ENCODE data around the gene AUTS2.

Gene AUTS2

GRCh38 chr7:70559815-70560214 lies 961.5 kb downstream of the AUTS2 start:
- DNase-seq (ENCODE audit: low read depth), result no peak
- H3K4me3 ChIP-seq (ENCODE audit: low read depth, low read length), result no peak overlapping the region
- TF ChIP-seq, protein P1, sequence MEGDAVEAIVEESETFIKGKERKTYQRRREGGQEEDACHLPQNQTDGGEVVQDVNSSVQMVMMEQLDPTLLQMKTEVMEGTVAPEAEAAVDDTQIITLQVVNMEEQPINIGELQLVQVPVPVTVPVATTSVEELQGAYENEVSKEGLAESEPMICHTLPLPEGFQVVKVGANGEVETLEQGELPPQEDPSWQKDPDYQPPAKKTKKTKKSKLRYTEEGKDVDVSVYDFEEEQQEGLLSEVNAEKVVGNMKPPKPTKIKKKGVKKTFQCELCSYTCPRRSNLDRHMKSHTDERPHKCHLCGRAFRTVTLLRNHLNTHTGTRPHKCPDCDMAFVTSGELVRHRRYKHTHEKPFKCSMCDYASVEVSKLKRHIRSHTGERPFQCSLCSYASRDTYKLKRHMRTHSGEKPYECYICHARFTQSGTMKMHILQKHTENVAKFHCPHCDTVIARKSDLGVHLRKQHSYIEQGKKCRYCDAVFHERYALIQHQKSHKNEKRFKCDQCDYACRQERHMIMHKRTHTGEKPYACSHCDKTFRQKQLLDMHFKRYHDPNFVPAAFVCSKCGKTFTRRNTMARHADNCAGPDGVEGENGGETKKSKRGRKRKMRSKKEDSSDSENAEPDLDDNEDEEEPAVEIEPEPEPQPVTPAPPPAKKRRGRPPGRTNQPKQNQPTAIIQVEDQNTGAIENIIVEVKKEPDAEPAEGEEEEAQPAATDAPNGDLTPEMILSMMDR (IDR thresholded peaks at IDR 0.05; ENCODE audit: low read depth, low read length, missing control alignments), result no peak

DNA sequence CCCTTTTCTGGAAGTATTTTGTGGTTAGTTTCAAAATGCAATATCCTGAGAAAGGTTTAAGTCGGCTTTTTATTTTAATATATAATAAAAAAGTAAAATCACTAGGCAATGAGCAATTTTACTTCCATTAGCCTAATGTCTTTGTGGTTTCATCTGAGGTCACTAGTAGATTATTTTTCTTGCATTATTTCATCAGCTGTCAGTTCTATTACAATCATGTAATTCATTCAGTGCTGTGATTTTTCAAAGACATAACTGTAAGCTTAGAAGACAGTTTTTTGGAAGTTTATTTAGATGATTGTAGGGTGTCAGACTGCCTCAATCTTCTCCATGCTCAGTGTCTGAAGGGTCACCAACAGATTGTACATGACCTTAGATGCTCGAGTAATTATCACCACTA lies 965.7 kb downstream of the AUTS2 start:
- no peak for DNase-seq (ENCODE audit: low read depth)
- H3K4me3 ChIP-seq (ENCODE audit: low read depth, low read length), result no peak overlapping the region
- TF ChIP-seq, protein P1 (IDR thresholded peaks at IDR 0.05; ENCODE audit: low read depth, low read length, missing control alignments), result no peak

- TF ChIP-seq, protein P1 (IDR thresholded peaks at IDR 0.05; ENCODE audit: low read depth, low read length, missing control alignments), result no peak
- no peak for DNase-seq (ENCODE audit: low read depth)
- H3K4me3 ChIP-seq (ENCODE audit: low read depth, low read length), result no peak overlapping the region
Measured at GRCh38 chr7:70565721-70566370, 967.6 kb downstream of the AUTS2 start.

GRCh38 chr7:70566671-70567070 lies 968.4 kb downstream of the AUTS2 start:
- DNase-seq (ENCODE audit: low read depth), result no peak
- no peak overlapping the region for H3K4me3 ChIP-seq (ENCODE audit: low read depth, low read length)
- TF ChIP-seq, protein P1 (IDR thresholded peaks at IDR 0.05; ENCODE audit: low read depth, low read length, missing control alignments), result no peak

DNA sequence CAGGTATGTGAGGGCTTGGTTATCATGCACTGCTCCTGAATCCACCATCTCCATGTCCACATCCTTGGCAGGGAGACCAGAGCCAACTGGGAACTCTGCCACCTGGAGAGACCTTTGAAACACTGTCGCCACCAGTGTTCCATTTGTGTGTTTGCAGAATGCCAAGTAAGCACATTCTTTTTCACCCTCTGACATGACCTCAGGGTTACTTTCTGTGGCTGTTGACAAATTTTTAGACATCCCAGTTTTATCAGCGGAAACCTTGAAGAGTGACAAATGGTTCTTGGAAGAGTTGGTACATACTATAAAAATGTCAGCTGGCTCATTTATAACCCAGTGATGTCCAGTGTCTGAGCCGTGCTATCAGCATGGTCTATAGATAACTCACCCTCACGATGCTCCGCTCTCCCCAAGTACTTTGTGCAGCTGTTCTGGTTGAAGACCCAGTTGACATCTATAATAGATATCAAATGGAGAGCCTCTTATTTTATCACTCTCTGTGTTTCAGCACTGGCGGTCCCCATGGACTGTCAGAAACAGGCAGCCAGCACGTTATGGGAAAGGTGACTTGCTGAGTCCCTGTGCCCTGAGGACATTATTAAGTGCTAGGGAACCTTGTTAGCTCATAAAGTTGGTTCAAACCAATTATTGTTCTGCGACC lies 970.5 kb downstream of the AUTS2 start:
- H3K4me3 ChIP-seq (ENCODE audit: low read depth, low read length), result no peak overlapping the region
- DNase-seq (ENCODE audit: low read depth), result no peak
- TF ChIP-seq, protein P1 (IDR thresholded peaks at IDR 0.05; ENCODE audit: low read depth, low read length, missing control alignments), result no peak

DNA sequence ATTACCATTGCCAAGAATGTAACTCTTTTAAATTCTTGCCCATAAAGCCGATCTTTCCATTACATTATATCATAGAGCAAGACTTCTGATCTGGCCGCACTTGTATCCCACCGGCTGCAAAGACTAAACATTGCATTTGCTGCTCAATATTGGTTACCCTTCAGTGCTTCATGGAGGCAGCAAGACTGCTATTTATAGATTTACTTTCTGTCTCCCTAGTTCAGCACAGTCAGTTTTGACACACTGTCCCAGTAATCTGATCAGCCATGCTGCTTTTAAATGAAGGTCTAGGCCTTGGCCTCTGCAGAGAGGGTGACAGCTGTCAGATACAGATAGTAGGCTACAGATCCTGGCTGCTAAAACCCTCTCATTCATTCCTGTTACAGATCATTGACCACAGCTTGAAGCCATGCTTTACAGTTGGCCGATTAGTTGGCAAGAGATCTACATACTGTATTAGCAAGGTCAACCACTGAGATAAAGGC lies 971.1 kb downstream of the AUTS2 start:
- no peak overlapping the region for H3K4me3 ChIP-seq (ENCODE audit: low read depth, low read length)
- DNase-seq (ENCODE audit: low read depth), result no peak
- TF ChIP-seq, protein P1 (IDR thresholded peaks at IDR 0.05; ENCODE audit: low read depth, low read length, missing control alignments), result no peak

Data from GM12864 (cell line).